IMR-90 (cell line): Measurements from ENCODE around the gene SYT11.
"Not testable (repeated sequence)": the region's sequence is repeated elsewhere in the genome, so short reads cannot be mapped to it uniquely, and the experiment has no call there.

Experiments used
- BHLHE40 ChIP-seq: fragments of 150-350 bp; IDR thresholded peaks from 2 replicates; pipeline ENCODE4 v1.6.1; 2016; ENCODE audit warnings: mild to moderate bottlenecking, low read depth, low read length
- CEBPB ChIP-seq: IDR thresholded peaks from 2 replicates; pipeline ENCODE4 v1.6.1; 2012; ENCODE audit warnings: low read depth, low read length, improper control_type of control experiment
- CTCF ChIP-seq: conservative IDR thresholded peaks from 2 replicates; pipeline ENCODE4 v1.5.1; 2012; ENCODE audit warnings: mild to moderate bottlenecking, low read depth, low read length, improper control_type of control experiment
- MAFK ChIP-seq: IDR thresholded peaks from 2 replicates; pipeline ENCODE4 v1.6.1; 2012; ENCODE audit warnings: low read depth, low read length, improper control_type of control experiment
- MAZ ChIP-seq: IDR thresholded peaks from 2 replicates; pipeline ENCODE4 v1.6.1; 2012; ENCODE audit warnings: low read depth, mild to moderate bottlenecking, low read length, improper control_type of control experiment, moderate library complexity, borderline replicate concordance
- POLR2A ChIP-seq: IDR thresholded peaks from 2 replicates; pipeline ENCODE4 v1.6.1; 2012; ENCODE audit warnings: mild to moderate bottlenecking, low read depth, low read length
- RFX5 ChIP-seq: IDR thresholded peaks from 2 replicates; pipeline ENCODE4 v1.8.0; 2012; ENCODE audit warnings: low read depth, mild to moderate bottlenecking, low read length, moderate library complexity
- SMC3 ChIP-seq: fragments of 150-350 bp; IDR thresholded peaks from 2 replicates; pipeline ENCODE4 v1.6.1; 2016; ENCODE audit warnings: low read depth, mild to moderate bottlenecking, antibody characterized with exemption, low read length, moderate library complexity

GRCh38 chr1:155895617-155896016 lies 36.2 kb downstream of the SYT11 start:
- not testable (repeated sequence) for TF ChIP-seq CTCF, POLR2A, RFX5, SMC3, MAFK, MAZ, CEBPB, BHLHE40
